Keratinocyte (primary cell): Measurements from ENCODE around the gene BHLHE23.

ENCODE experiments used
- CTCF ChIP-seq, 3 experiments: IDR thresholded peaks in 1 of 3; conservative IDR thresholded peaks in 1 of 3; optimal IDR thresholded peaks in 1 of 3; 2 replicates in 2 of 3; 3 replicates in 1 of 3; pipeline versions ENCODE3 to v1.5.1; 2011; ENCODE audit warnings: low read length in 3 of 3, mild to moderate bottlenecking in 3 of 3, moderate library complexity in 2 of 3, control low read depth in 1 of 3, inconsistent platforms in 1 of 3; ENCODE audit not compliant: insufficient read depth in 2 of 3; ENCODE audit errors: extremely low read depth in 1 of 3
- EZH2 ChIP-seq: IDR thresholded peaks from one replicate; pipeline ENCODE4 v1.6.1; 2012; ENCODE audit warnings: inconsistent platforms, mild to moderate bottlenecking, low read length, moderate library complexity

- TF ChIP-seq CTCF (optimal IDR thresholded peaks at IDR 0.05 in 1 of 3, IDR thresholded peaks at IDR 0.05 in 1 of 3, conservative IDR thresholded peaks at IDR 0.05 in 1 of 3; ENCODE audit: extremely low read depth in 1 of 3, insufficient read depth in 2 of 3, low read length in 3 of 3) (no peak), EZH2 (no peak)
These were observed 33.7 kb downstream of the BHLHE23 start for GRCh38 chr20:62972845-62973745.
